PFSK-1 (cell line): ENCODE results near the gene CD44.

Experiments used
- FOXP2 ChIP-seq: optimal IDR thresholded peaks from 2 replicates; pipeline ENCODE3; 2011; ENCODE audit warnings: borderline replicate concordance, control low read depth, inconsistent platforms; ENCODE audit not compliant: insufficient read depth; ENCODE audit errors: extremely low read length, extremely low read depth
- POLR2AphosphoS5 ChIP-seq: IDR thresholded peaks from 2 replicates; pipeline ENCODE4 v1.6.1; 2012; ENCODE audit warnings: low read depth, mild to moderate bottlenecking, control low read depth, low read length, moderate library complexity
- REST ChIP-seq, 2 experiments: IDR thresholded peaks; 2 replicates each; pipeline versions ENCODE4 v1.6.1 to v1.8.0; 2011 to 2012; ENCODE audit warnings: low read depth in 2 of 2, low read length in 2 of 2, control low read depth in 1 of 2, inconsistent platforms in 1 of 2, mild to moderate bottlenecking in 1 of 2, moderate library complexity in 1 of 2; ENCODE audit not compliant: insufficient read depth in 1 of 2
- SIN3A ChIP-seq: IDR thresholded peaks from 2 replicates; pipeline ENCODE4 v1.6.1; 2012; ENCODE audit warnings: mild to moderate bottlenecking, low read length, moderate library complexity, borderline replicate concordance; ENCODE audit not compliant: insufficient read depth
- TAF1 ChIP-seq: IDR thresholded peaks from 2 replicates; pipeline ENCODE4 v1.6.1; 2012; ENCODE audit warnings: low read length, control low read depth, borderline replicate concordance; ENCODE audit not compliant: insufficient read depth

Gene CD44

GRCh38 chr11:35182317-35182939 is 43.5 kb downstream of the CD44 start:
- TF ChIP-seq REST (IDR thresholded peaks at IDR 0.05; ENCODE audit: insufficient read depth in 1 of 2, low read depth in 2 of 2, low read length in 2 of 2) (no peak), SIN3A (no peak), POLR2AphosphoS5 (no peak), FOXP2 (no peak), TAF1 (no peak)

- TF ChIP-seq TAF1 (no peak), REST (IDR thresholded peaks at IDR 0.05; ENCODE audit: insufficient read depth in 1 of 2, low read depth in 2 of 2, low read length in 2 of 2) (no peak), POLR2AphosphoS5 (no peak), SIN3A (no peak), FOXP2 (no peak)
These were observed 44.5 kb downstream of the CD44 start for GRCh38 chr11:35183326-35183925.

GRCh38 chr11:35185696-35186095 is 46.7 kb downstream of the CD44 start:
- TF ChIP-seq REST (IDR thresholded peaks at IDR 0.05; ENCODE audit: insufficient read depth in 1 of 2, low read depth in 2 of 2, low read length in 2 of 2) (no peak), FOXP2 (no peak), POLR2AphosphoS5 (no peak), TAF1 (no peak), SIN3A (no peak)

- TF ChIP-seq TAF1 (no peak), REST (IDR thresholded peaks at IDR 0.05; ENCODE audit: insufficient read depth in 1 of 2, low read depth in 2 of 2, low read length in 2 of 2) (no peak), POLR2AphosphoS5 (no peak), SIN3A (no peak), FOXP2 (no peak)
These were observed 49.0 kb downstream of the CD44 start for GRCh38 chr11:35187996-35188395.

- TF ChIP-seq FOXP2 (no peak), SIN3A (no peak), REST (IDR thresholded peaks at IDR 0.05; ENCODE audit: insufficient read depth in 1 of 2, low read depth in 2 of 2, low read length in 2 of 2) (no peak), POLR2AphosphoS5 (no peak), TAF1 (no peak)
These were observed 51.9 kb downstream of the CD44 start for GRCh38 chr11:35190804-35191348.
